CD4-positive, alpha-beta T cell treated with Interleukin-12 subunit alpha and Interleukin-12 subunit beta, for 1 hour (primary cell): ENCODE results near the gene ROCK2.

ENCODE experiments used
- DNase-seq: peaks from one replicate; pipeline ENCODE4 v3.0.0-alpha.2; 2020

The ROCK2 gene

GRCh38 chr2:11142987-11143386, 201.4 kb downstream of the ROCK2 start:
- no peak for DNase-seq

- DNase-seq: no peak
These were observed 202.1 kb downstream of the ROCK2 start for GRCh38 chr2:11142330-11142729.

- no peak for DNase-seq
These were observed 203.1 kb downstream of the ROCK2 start for GRCh38 chr2:11141319-11141718.

GRCh38 chr2:11140492-11140891, 203.9 kb downstream of the ROCK2 start:
- DNase-seq: no peak

GRCh38 chr2:11134349-11134748, 210.1 kb downstream of the ROCK2 start:
- DNase-seq: no peak

GRCh38 chr2:11133936-11134320, 210.5 kb downstream of the ROCK2 start:
- DNase-seq: no peak

- DNase-seq: no peak
These were observed 211.0 kb downstream of the ROCK2 start for GRCh38 chr2:11133238-11133935.

GRCh38 chr2:11132036-11132671, 212.3 kb downstream of the ROCK2 start:
- no peak for DNase-seq

GRCh38 chr2:11131166-11131920, 213.1 kb downstream of the ROCK2 start:
- no peak for DNase-seq
